Heart left ventricle (tissue), 13 donors: Measurements from ENCODE around the gene HIC1.
A peak's percentile ranks its signal among the peaks of the same experiment; 100 is the strongest.

ENCODE experiments used
- POLR2A ChIP-seq, 2 donors: fragments of 450-650 bp; IDR thresholded peaks; one replicate each; pipeline ENCODE4 v1.6.1; 2017; ENCODE audit warnings: antibody characterized with exemption in 2 of 2, mild to moderate bottlenecking in 2 of 2, moderate library complexity in 2 of 2
- TF ChIP-seq, protein P1 (sequence below), 12 donors: fragments of 200-600 bp; sonication (generic) in 4 of 12; IDR thresholded peaks; one replicate each; pipeline versions ENCODE4 v1.5.0 to v1.8.0; 2018 to 2022; ENCODE audit warnings: antibody characterized with exemption in 12 of 12, mild to moderate bottlenecking in 5 of 12
- donor health status: ischemic (EF 13 %, LVEDD 7.1; RV severe dilation, severe dysfunction).
- donor health status: DM: no; HTN: yes; CAD: no.
- donor health status: DM: no; HTN: no; CAD: no.
- donor health status: ischemic (EF 25% LVEDD 6.9; RV normal size, moderate dysfunction).
- donor health status: ischemic (EF 25% LVEDD 5.7; RV mildly dilated, moderate dysfunction).
- donor health status: ischemic (EF 35%, LVEDD 5.7; RV mildly dilated, moderate dysfunction).
- donor health status: nonischemic (EF 11% LVEDD 7.7; RV severe dilation, severe dysfunction).
- donor health status: DM: yes; HTN: yes; CAD: no.
- donor health status: PGD.
- donor health status: ischemic (EF 29% LVEDD 5.4; RV normal size, mild dysfunction).
- donor health status: nonischemic (EF 23%, LVEDD 6.1; RV moderate dilation, normal function).

DNA sequence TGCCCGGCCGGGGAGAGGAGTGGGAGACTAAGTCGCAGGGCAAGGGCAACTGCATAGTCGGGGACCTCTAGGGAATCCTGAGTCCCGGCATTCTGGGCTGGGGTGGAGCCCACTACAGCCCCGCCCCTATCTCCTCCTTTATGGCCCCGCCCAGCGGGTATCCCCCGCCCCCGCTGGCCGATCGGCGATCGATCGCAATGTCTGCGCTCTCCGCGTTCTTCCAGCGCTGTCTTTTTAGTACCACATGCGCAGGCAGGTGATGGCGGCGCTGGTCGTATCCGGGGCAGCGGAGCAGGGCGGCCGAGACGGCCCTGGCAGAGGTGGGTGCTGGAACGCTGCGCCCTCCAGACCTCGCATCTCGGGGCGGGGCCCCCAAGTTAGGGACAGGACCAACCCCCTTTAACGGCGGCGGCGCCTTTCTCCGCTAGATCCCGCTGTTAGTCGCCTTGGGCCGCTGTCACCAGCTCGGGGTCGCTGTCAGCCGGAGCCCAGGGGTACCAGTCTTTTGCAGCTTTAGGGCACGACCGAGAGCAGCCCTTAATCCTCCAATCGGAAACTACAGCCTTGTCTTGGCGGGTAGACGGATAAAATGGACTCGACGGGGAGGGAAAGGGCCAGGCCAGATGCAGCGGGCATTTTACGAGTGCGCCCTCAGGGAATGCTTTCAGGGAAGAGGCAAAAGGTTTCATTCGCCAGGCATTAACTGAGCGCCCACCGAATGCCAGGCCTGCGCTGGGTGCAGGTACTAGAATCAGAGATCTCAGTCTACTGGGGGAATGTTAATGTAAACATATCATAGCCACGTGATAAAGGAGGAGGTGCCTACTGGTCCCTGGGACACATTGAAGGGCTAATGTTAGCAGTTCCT, 24.8 kb upstream of the HIC1 start, which contains the start of gene DPH1:
- TF ChIP-seq, protein P1, sequence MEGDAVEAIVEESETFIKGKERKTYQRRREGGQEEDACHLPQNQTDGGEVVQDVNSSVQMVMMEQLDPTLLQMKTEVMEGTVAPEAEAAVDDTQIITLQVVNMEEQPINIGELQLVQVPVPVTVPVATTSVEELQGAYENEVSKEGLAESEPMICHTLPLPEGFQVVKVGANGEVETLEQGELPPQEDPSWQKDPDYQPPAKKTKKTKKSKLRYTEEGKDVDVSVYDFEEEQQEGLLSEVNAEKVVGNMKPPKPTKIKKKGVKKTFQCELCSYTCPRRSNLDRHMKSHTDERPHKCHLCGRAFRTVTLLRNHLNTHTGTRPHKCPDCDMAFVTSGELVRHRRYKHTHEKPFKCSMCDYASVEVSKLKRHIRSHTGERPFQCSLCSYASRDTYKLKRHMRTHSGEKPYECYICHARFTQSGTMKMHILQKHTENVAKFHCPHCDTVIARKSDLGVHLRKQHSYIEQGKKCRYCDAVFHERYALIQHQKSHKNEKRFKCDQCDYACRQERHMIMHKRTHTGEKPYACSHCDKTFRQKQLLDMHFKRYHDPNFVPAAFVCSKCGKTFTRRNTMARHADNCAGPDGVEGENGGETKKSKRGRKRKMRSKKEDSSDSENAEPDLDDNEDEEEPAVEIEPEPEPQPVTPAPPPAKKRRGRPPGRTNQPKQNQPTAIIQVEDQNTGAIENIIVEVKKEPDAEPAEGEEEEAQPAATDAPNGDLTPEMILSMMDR (IDR thresholded peaks at IDR 0.05) = no peak
- TF ChIP-seq POLR2A (IDR thresholded peaks at IDR 0.05) = peak in 1 of 2 donors; percentile 65
